Lower leg skin (tissue), 4 donors: ENCODE data around the gene ZBTB18. TPM values are rescaled to one million over a fixed set of nuclear protein-coding genes. Genes with fewer than 3 reads are reported as not detected.
A peak's percentile ranks its signal among the peaks of the same experiment; 100 is the strongest.

ENCODE experiments used
- DNase-seq, 2 donors: peaks; one replicate each; pipeline ENCODE4 v3.0.0-alpha.2; 2019; ENCODE audit warnings: low spot score in 2 of 2
- H3K4me3 ChIP-seq: fragments of 200-600 bp; sonication (generic); 2 replicates; pipeline ENCODE4 v1.5.1; 2017; ENCODE audit warnings: mild to moderate bottlenecking, low read depth; ENCODE audit not compliant: poor library complexity, severe bottlenecking
- POLR2A ChIP-seq, 2 donors: fragments of 450-650 bp; IDR thresholded peaks; one replicate each; pipeline ENCODE4 v1.6.1; 2016 to 2017; ENCODE audit warnings: antibody characterized with exemption in 2 of 2, mild to moderate bottlenecking in 1 of 2, moderate library complexity in 1 of 2
- WGBS, 2 donors: methylation state at CpG; one replicate each; pipeline ENCODE4 v1.1.5; 2018; 5-methylcytosine and 5-hydroxymethylcytosine counted together
- intact Hi-C: fragments of 100-400 bp; cut with DNase I; formaldehyde crosslinking; loops from one replicate; pipeline ENCODE4 v1.15.0; 2023; ENCODE audit warnings: low total_unique reads
- total RNA-seq, 4 donors: library from RNA; depleted of rRNA; stranded (reverse); fragments of >200 nt; gene quantifications; one replicate each; pipeline ENCODE4 v1.1.0, GENCODE V29; 2016
- TF ChIP-seq, protein P1 (sequence below), 3 donors: fragments of 450-650 bp; IDR thresholded peaks; one replicate each; pipeline ENCODE4 v1.5.1; 2016; ENCODE audit warnings: antibody characterized with exemption in 3 of 3, mild to moderate bottlenecking in 3 of 3, moderate library complexity in 2 of 3

The ZBTB18 gene
- 10 to 100 TPM; 10.6 to 14.3 (median 11.7) TPM for total RNA-seq

GRCh38 chr1:244050835-244051444, at the start of gene ZBTB18:
ZBTB18 (plus strand) TSS chr1:244051283; CDS start chr1:244051432, 149 bp downstream.
- intact Hi-C loops = no loop called here
- TF ChIP-seq POLR2A (IDR thresholded peaks at IDR 0.05) = no peak
- TF ChIP-seq, protein P1, sequence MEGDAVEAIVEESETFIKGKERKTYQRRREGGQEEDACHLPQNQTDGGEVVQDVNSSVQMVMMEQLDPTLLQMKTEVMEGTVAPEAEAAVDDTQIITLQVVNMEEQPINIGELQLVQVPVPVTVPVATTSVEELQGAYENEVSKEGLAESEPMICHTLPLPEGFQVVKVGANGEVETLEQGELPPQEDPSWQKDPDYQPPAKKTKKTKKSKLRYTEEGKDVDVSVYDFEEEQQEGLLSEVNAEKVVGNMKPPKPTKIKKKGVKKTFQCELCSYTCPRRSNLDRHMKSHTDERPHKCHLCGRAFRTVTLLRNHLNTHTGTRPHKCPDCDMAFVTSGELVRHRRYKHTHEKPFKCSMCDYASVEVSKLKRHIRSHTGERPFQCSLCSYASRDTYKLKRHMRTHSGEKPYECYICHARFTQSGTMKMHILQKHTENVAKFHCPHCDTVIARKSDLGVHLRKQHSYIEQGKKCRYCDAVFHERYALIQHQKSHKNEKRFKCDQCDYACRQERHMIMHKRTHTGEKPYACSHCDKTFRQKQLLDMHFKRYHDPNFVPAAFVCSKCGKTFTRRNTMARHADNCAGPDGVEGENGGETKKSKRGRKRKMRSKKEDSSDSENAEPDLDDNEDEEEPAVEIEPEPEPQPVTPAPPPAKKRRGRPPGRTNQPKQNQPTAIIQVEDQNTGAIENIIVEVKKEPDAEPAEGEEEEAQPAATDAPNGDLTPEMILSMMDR (IDR thresholded peaks at IDR 0.05) = no peak
- H3K4me3 ChIP-seq = no peak within 1 kb of the TSS
- DNase-seq = peak in 1 of 2 donors; percentile 84
- 14 to 18% methylated on average over 4 of the region's 4 CpGs for WGBS, 2 donors

DNA sequence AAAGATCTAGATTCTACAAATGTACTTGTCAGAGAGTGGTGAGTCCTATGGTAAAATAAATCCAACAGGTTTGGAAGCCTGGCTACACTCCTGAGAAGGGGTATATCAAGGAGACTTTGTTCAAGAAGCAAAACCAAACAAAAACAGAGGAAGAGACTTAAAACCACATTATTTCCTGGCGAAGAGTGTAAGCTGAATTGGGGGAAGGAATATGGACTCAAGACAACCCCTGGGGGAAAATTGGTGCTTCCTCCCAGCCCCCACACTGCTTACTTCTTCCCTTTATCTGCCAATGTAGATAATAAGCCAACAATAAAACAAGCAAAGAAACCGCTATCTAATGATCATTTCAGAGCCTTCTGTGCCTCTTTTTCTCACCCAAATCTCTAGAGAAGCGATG, 48.4 kb upstream of the ZBTB18 start:
- intact Hi-C loops = no loop called here
- H3K4me3 ChIP-seq = no peak overlapping the region
- DNase-seq = no peak
- TF ChIP-seq, protein P1 (IDR thresholded peaks at IDR 0.05) = no peak
- TF ChIP-seq POLR2A (IDR thresholded peaks at IDR 0.05) = no peak
- WGBS, 2 donors = 55 to 63% methylated on average over 3 of the region's 3 CpGs

DNA sequence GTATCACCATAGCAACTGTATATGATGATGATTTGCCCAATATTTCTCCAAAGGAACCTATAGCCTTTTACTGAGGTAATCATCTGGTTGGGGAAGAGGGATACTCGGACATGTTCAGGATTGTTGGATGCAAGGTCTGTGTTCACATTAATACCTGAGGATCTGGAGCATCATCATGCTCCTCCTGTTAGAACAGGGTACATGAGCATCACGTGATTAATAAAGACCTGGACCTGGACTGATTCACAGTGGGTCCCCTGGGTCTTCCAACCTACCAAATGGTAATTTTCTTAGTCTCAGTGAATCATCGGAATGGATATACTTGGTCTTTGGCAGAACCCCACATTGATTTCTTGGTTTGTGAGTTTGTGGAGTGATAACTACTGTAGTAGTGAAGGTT, 45.6 kb upstream of the ZBTB18 start:
- 89 to 92% methylated on average over 3 of the region's 3 CpGs for WGBS, 2 donors
- intact Hi-C loops = no loop called here
- DNase-seq = no peak
- TF ChIP-seq, protein P1 (IDR thresholded peaks at IDR 0.05) = no peak
- TF ChIP-seq POLR2A (IDR thresholded peaks at IDR 0.05) = no peak
- no peak overlapping the region for H3K4me3 ChIP-seq

DNA sequence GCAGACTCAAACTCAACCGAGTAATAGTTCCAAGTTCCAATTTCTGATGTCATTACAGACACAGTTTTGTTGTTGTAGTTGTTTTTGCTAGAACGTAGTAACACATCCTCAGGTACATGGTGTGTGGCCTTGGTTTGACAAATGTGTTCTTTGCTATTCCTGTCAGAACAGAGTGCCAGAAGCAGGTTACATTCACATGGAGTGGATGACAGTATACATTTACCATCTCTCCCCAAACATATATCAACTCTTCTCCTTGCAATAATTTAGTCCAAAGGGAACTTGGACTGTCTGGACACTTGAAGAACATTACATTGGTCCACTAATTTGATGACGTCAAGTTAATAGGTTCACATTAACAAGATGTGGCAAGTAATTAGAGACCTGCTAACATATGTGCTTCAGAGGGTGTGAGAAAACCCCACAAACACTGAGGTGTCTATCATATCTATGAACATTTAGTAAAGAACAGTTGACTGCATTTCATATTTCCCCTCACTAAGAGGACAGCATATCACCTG, 44.6 kb upstream of the ZBTB18 start:
- DNase-seq = no peak
- no peak overlapping the region for H3K4me3 ChIP-seq
- TF ChIP-seq, protein P1 (IDR thresholded peaks at IDR 0.05) = no peak
- TF ChIP-seq POLR2A (IDR thresholded peaks at IDR 0.05) = no peak
- WGBS, 2 donors = 59 to 62% methylated on average over 3 of the region's 3 CpGs
- intact Hi-C loops = no loop called here

GRCh38 chr1:244006961-244007360, 44.1 kb upstream of the ZBTB18 start:
- DNase-seq = no peak
- intact Hi-C loops = no loop called here
- no peak overlapping the region for H3K4me3 ChIP-seq
- TF ChIP-seq, protein P1 (IDR thresholded peaks at IDR 0.05) = no peak
- TF ChIP-seq POLR2A (IDR thresholded peaks at IDR 0.05) = no peak
- 88 to 94% methylated on average over 5 of the region's 5 CpGs for WGBS, 2 donors

GRCh38 chr1:244010191-244010590, 40.9 kb upstream of the ZBTB18 start:
- WGBS, 2 donors = 62 to 69% methylated on average over 6 of the region's 6 CpGs
- TF ChIP-seq, protein P1 (IDR thresholded peaks at IDR 0.05) = no peak
- TF ChIP-seq POLR2A (IDR thresholded peaks at IDR 0.05) = no peak
- no peak overlapping the region for H3K4me3 ChIP-seq
- DNase-seq = no peak
- intact Hi-C loops = no loop called here
